A673 (cell line): Measurements from ENCODE around the gene DNAH7. TPM values are rescaled to one million over a fixed set of nuclear protein-coding genes. Genes with fewer than 3 reads are reported as not detected.

Source experiments
- BruUV-seq: library from RNA; stranded (reverse); fragments of 400-500 nt; replicated peaks from 2 replicates; lab custom pipeline; 2021; lab: Mats Ljungman, UMichigan
- CTCF ChIA-PET: fragments of 300-600 bp; sonication (Branson Sonifier 250); formaldehyde crosslinking; loops from one replicate; lab custom pipeline; 2022; ENCODE audit warnings: antibody characterized with exemption; lab: Charles Lee
- POLR2A ChIA-PET: fragments of 300-600 bp; sonication (Branson Sonifier 250); formaldehyde crosslinking; loops from one replicate; lab custom pipeline; 2022; ENCODE audit warnings: antibody characterized with exemption; ENCODE audit not compliant: low non-redundant PET; lab: Charles Lee
- DNase-seq: peaks from one replicate; pipeline ENCODE4 v3.0.0-alpha.2; 2015; ENCODE audit warnings: low spot score
- H3K27ac ChIP-seq: fragments of 200-600 bp; sonication (generic); 2 replicates; pipeline ENCODE4 v1.5.1; 2016; ENCODE audit warnings: mixed run types, low read depth, mild to moderate bottlenecking, mixed read lengths, antibody characterized with exemption, low read length; ENCODE audit not compliant: poor library complexity, severe bottlenecking
- H3K27me3 ChIP-seq: fragments of 200-600 bp; sonication (generic); replicated peaks from 2 replicates; pipeline ENCODE4 v1.6.1; 2017; ENCODE audit warnings: mixed run types, low read depth, mild to moderate bottlenecking, mixed read lengths, antibody characterized with exemption, low read length; ENCODE audit not compliant: insufficient read depth, poor library complexity
- H3K36me3 ChIP-seq: fragments of 200-600 bp; sonication (generic); 2 replicates; pipeline ENCODE4 v1.6.1; 2016; ENCODE audit warnings: mixed run types, mild to moderate bottlenecking, mixed read lengths, antibody characterized with exemption, low read length; ENCODE audit not compliant: insufficient read depth, poor library complexity, severe bottlenecking
- H3K4me1 ChIP-seq: fragments of 200-600 bp; sonication (generic); 2 replicates; pipeline ENCODE4 v1.6.1; 2017; ENCODE audit warnings: mixed run types, mild to moderate bottlenecking, mixed read lengths, antibody characterized with exemption, low read length; ENCODE audit not compliant: insufficient read depth, poor library complexity, severe bottlenecking
- H3K4me3 ChIP-seq: fragments of 200-600 bp; sonication (generic); 2 replicates; pipeline ENCODE4 v1.5.1; 2016; ENCODE audit warnings: low read depth, mixed run types, mild to moderate bottlenecking, mixed read lengths, low read length; ENCODE audit not compliant: poor library complexity, severe bottlenecking
- H3K9me3 ChIP-seq: fragments of 200-600 bp; sonication (generic); 2 replicates; pipeline ENCODE4 v1.6.1; 2016; ENCODE audit warnings: mixed run types, low read depth, mild to moderate bottlenecking, mixed read lengths, antibody characterized with exemption, low read length; ENCODE audit not compliant: poor library complexity, severe bottlenecking
- EZH2 ChIP-seq: fragments of 200-600 bp; sonication (generic); IDR thresholded peaks from 2 replicates; pipeline ENCODE4 v1.6.1; 2017; ENCODE audit warnings: borderline replicate concordance, low read depth, mild to moderate bottlenecking, mixed read lengths, antibody characterized with exemption, low read length; ENCODE audit not compliant: poor library complexity, severe bottlenecking
- intact Hi-C: fragments of 100-400 bp; cut with micrococcal nuclease; formaldehyde crosslinking; loops from one replicate; pipeline ENCODE4 v1.10.0; 2022; ENCODE audit not compliant: unreplicated experiment
- total RNA-seq: library from RNA; stranded (reverse); gene quantifications from 2 replicates; pipeline ENCODE4 v1.2.3, GENCODE V29; 2021
- TF ChIP-seq, protein P1 (sequence below): fragments of 300-800, 200-600 bp; sonication (generic); conservative IDR thresholded peaks from 2 replicates; pipeline ENCODE4 v1.5.1; 2017; ENCODE audit warnings: low read depth, mild to moderate bottlenecking, antibody characterized with exemption, low read length, moderate library complexity, mixed read lengths

DNAH7 gene
- total RNA-seq, 1 experiment from 2014 or later, result 0.95 TPM

GRCh38 chr2:196073521-196073920 is 4.9 kb upstream of the DNAH7 start:
- no peak for DNase-seq
- no peaks in the 10 kb centered on the region for H3K27me3 ChIP-seq
- POLR2A ChIA-PET, result no interaction called here
- no TSS peak for BruUV-seq
- H3K4me1 ChIP-seq, result peaks cover 4% of the 10 kb centered on the region
- no peaks in the 10 kb centered on the region for H3K36me3 ChIP-seq
- CTCF ChIA-PET, result no interaction called here
- H3K27ac ChIP-seq, result no peak overlapping the region
- no peaks in the 10 kb centered on the region for H3K9me3 ChIP-seq
- TF ChIP-seq, protein P1, sequence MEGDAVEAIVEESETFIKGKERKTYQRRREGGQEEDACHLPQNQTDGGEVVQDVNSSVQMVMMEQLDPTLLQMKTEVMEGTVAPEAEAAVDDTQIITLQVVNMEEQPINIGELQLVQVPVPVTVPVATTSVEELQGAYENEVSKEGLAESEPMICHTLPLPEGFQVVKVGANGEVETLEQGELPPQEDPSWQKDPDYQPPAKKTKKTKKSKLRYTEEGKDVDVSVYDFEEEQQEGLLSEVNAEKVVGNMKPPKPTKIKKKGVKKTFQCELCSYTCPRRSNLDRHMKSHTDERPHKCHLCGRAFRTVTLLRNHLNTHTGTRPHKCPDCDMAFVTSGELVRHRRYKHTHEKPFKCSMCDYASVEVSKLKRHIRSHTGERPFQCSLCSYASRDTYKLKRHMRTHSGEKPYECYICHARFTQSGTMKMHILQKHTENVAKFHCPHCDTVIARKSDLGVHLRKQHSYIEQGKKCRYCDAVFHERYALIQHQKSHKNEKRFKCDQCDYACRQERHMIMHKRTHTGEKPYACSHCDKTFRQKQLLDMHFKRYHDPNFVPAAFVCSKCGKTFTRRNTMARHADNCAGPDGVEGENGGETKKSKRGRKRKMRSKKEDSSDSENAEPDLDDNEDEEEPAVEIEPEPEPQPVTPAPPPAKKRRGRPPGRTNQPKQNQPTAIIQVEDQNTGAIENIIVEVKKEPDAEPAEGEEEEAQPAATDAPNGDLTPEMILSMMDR, result no peak
- no peak for TF ChIP-seq EZH2
- H3K4me3 ChIP-seq, result no peak overlapping the region
- intact Hi-C loops, result loop anchor here (10.0 kb wide), 1 partner anchor 681 kb away; no protein-coding TSS in a partner anchor

GRCh38 chr2:196067088-196067382 is 1.6 kb downstream of the DNAH7 start:
- TF ChIP-seq, protein P1, result no peak
- no peak for TF ChIP-seq EZH2
- peaks cover 10% of the 10 kb centered on the region for H3K4me1 ChIP-seq
- intact Hi-C loops, result loop anchor here (2.0 to 10.0 kb wide), 8 partner anchors 130 to 825 kb away; no protein-coding TSS in a partner anchor
- H3K27ac ChIP-seq, result no peak overlapping the region
- BruUV-seq, result no TSS peak
- H3K27me3 ChIP-seq, result no peaks in the 10 kb centered on the region
- no peaks in the 10 kb centered on the region for H3K9me3 ChIP-seq
- POLR2A ChIA-PET, result no interaction called here
- CTCF ChIA-PET, result interaction anchor here (1.5 to 1.7 kb wide), 2 partner anchors 270 to 401 kb away, joined by 3 to 5 read pairs; no protein-coding TSS in a partner anchor
- no peak for DNase-seq
- no peaks in the 10 kb centered on the region for H3K36me3 ChIP-seq
- H3K4me3 ChIP-seq, result no peak overlapping the region

DNA sequence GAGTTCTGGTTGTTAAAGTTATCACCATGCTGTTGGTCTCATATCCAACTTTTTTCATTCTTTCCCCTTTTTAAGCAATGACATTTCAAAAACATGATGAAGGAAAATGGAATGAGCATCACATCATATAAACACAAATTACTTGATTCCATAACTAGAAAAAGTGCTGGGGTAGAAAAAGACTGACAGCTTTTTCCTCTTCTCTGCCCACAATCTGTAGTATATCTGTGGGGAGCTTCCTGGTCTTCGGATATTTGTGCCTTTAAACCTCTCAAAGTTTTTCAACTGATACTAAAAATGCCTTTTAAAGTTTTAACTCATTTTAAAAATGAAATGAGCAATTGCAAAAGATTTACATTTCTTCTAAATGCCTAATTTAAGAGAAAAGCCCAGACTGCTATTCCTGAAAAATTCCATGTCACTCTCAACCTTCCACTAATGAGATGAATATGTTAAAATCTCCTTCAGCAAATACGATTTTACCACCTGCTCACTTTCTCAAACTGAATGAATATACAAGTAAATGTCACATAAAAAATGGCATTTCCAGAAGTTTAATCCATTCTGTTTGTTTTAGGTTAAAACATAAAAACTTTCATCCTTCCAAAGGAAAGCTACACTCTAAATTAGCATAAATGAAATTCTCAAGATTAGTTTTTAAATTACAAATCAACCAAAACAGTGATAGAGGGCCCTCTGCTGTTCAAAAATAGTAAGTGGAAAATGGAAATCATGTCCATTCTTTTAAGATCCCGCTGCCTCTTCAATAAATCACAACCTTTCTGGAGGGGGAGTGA is 2.1 kb downstream of the DNAH7 start:
- TF ChIP-seq, protein P1, result peak; percentile 67
- no peak for TF ChIP-seq EZH2
- ChIA-PET CTCF (interaction anchor here (1.5 to 1.7 kb wide), 2 partner anchors 271 to 401 kb away, joined by 3 to 5 read pairs; no protein-coding TSS in a partner anchor), POLR2A (no interaction called here)
- Histone ChIP-seq H3K36me3 (no peaks in the 10 kb centered on the region), H3K9me3 (no peaks in the 10 kb centered on the region), H3K27ac (no peak overlapping the region), H3K27me3 (no peaks in the 10 kb centered on the region), H3K4me3 (no peak overlapping the region), H3K4me1 (peaks cover 10% of the 10 kb centered on the region)
- intact Hi-C loops, result loop anchor here (2.0 to 10.0 kb wide), 8 partner anchors 129 to 824 kb away; no protein-coding TSS in a partner anchor
- no TSS peak for BruUV-seq
- DNase-seq, result peak; percentile 67
